GM23338 (cell line): ENCODE data around the gene ZFHX2. TPM values are rescaled to one million over a fixed set of nuclear protein-coding genes. Genes with fewer than 3 reads are reported as not detected.
A peak's percentile ranks its signal among the peaks of the same experiment; 100 is the strongest.

Source experiments
- ATAC-seq: fragments of 200-7000 bp; cut with Tn5 transposase; 3 replicates; pipeline ENCODE4 v1.9.1; 2020
- DNase-seq: peaks from one replicate; pipeline ENCODE4 v3.0.0-alpha.2; 2015; ENCODE audit warnings: low spot score
- H2AFZ ChIP-seq: fragments of 200-600 bp; sonication (generic); 2 replicates; pipeline ENCODE4 v1.8.0; 2016; ENCODE audit warnings: antibody characterized with exemption, mild to moderate bottlenecking, moderate library complexity
- H3F3A ChIP-seq: fragments of 200-600 bp; sonication (generic); replicated peaks from 2 replicates; pipeline ENCODE4 v1.8.0; 2017; ENCODE audit warnings: antibody characterized with exemption, mixed run types, low read depth
- H3K27ac ChIP-seq: fragments of 200-600 bp; sonication (generic); 2 replicates; pipeline ENCODE4 v1.6.1; 2016; ENCODE audit warnings: low read depth
- H3K27me3 ChIP-seq: fragments of 200-600 bp; sonication (generic); 2 replicates; pipeline ENCODE4 v1.8.0; 2016; ENCODE audit warnings: mild to moderate bottlenecking, mixed run types, moderate library complexity; ENCODE audit not compliant: insufficient read depth
- H3K36me3 ChIP-seq: fragments of 200-600 bp; sonication (generic); 2 replicates; pipeline ENCODE4 v1.8.0; 2016; ENCODE audit warnings: mild to moderate bottlenecking; ENCODE audit not compliant: insufficient read depth
- H3K4me1 ChIP-seq: fragments of 200-600 bp; sonication (generic); 2 replicates; pipeline ENCODE4 v1.8.0; 2016; ENCODE audit warnings: mild to moderate bottlenecking, moderate library complexity; ENCODE audit not compliant: insufficient read depth
- H3K4me2 ChIP-seq: fragments of 200-600 bp; sonication (generic); 2 replicates; pipeline ENCODE4 v1.7.1; 2017; ENCODE audit warnings: mixed run types
- H3K4me3 ChIP-seq: fragments of 200-600 bp; sonication (generic); 2 replicates; pipeline ENCODE4 v1.6.1; 2016; ENCODE audit warnings: mixed run types
- H3K79me2 ChIP-seq: fragments of 200-600 bp; sonication (generic); replicated peaks from 2 replicates; pipeline ENCODE4 v1.8.0; 2017; ENCODE audit warnings: mild to moderate bottlenecking; ENCODE audit not compliant: insufficient read depth
- H3K9me2 ChIP-seq: fragments of 200-600 bp; sonication (generic); 2 replicates; pipeline ENCODE4 v1.8.0; 2017; ENCODE audit not compliant: insufficient read depth
- H4K20me1 ChIP-seq: fragments of 200-600 bp; sonication (generic); replicated peaks from 2 replicates; pipeline ENCODE4 v1.8.0; 2017; ENCODE audit warnings: mild to moderate bottlenecking; ENCODE audit not compliant: insufficient read depth
- H3K27ac Mint-ChIP-seq: 2 replicates; pipeline ENCODE4 v1.8.0; 2020; ENCODE audit warnings: inconsistent platforms, mild to moderate bottlenecking, moderate library complexity, mixed read lengths
- H3K27me3 Mint-ChIP-seq: 3 replicates; pipeline ENCODE4 v1.8.0; 2022; ENCODE audit warnings: low read depth, mild to moderate bottlenecking, moderate library complexity, mixed read lengths, inconsistent platforms; ENCODE audit not compliant: insufficient read depth, poor library complexity
- H3K36me3 Mint-ChIP-seq: 3 replicates; pipeline ENCODE4 v1.8.0; 2021; ENCODE audit warnings: low read depth, mild to moderate bottlenecking, inconsistent platforms, moderate library complexity, mixed read lengths
- H3K4me1 Mint-ChIP-seq: 3 replicates; pipeline ENCODE4 v1.8.0; 2020; ENCODE audit warnings: mild to moderate bottlenecking, inconsistent platforms, mixed read lengths
- H3K4me3 Mint-ChIP-seq: 3 replicates; pipeline ENCODE4 v1.8.0; 2021; ENCODE audit warnings: moderate library complexity, mild to moderate bottlenecking, inconsistent platforms, mixed read lengths
- H3K9me3 Mint-ChIP-seq: 3 replicates; pipeline ENCODE4 v1.8.0; 2020; ENCODE audit warnings: moderate library complexity, mild to moderate bottlenecking, inconsistent platforms, mixed read lengths
- CREB1 ChIP-seq: fragments of 250-450 bp; sonication (Bioruptor Pico); IDR thresholded peaks from 2 replicates; pipeline ENCODE4 v1.5.0; 2020; ENCODE audit warnings: low read depth, mild to moderate bottlenecking, moderate library complexity
- ETS1 ChIP-seq: IDR thresholded peaks from 2 replicates; pipeline ENCODE4 v1.6.1; 2016; ENCODE audit warnings: antibody characterized with exemption
- EZH2phosphoT487 ChIP-seq: fragments of 200-600 bp; sonication (generic); IDR thresholded peaks from one replicate; pipeline ENCODE4 v1.8.1; 2018; ENCODE audit warnings: antibody characterized with exemption; ENCODE audit not compliant: unreplicated experiment
- JUNB ChIP-seq: IDR thresholded peaks from one replicate; pipeline ENCODE4 v1.6.1; 2016; ENCODE audit warnings: antibody characterized with exemption; ENCODE audit not compliant: unreplicated experiment
- NANOG ChIP-seq: IDR thresholded peaks from 2 replicates; pipeline ENCODE4 v1.6.1; 2016; ENCODE audit warnings: antibody characterized with exemption, borderline replicate concordance
- STAT1 ChIP-seq: IDR thresholded peaks from one replicate; pipeline ENCODE4 v1.6.1; 2016; ENCODE audit warnings: antibody characterized with exemption; ENCODE audit not compliant: unreplicated experiment
- ZNF331 ChIP-seq: fragments of 250-450 bp; sonication (Bioruptor Pico); IDR thresholded peaks from 2 replicates; pipeline ENCODE4 v1.5.0; 2020; ENCODE audit warnings: low read depth, mild to moderate bottlenecking, moderate library complexity
- ZNF462 ChIP-seq: fragments of 250-450 bp; sonication (Bioruptor Pico); IDR thresholded peaks from 2 replicates; pipeline ENCODE4 v1.5.0; 2020; ENCODE audit warnings: mild to moderate bottlenecking, moderate library complexity
- polyA plus RNA-seq: library from polyadenylated mRNA; unstranded; fragments of >200 nt; fragmentation: Nextera tagmentation; extraction: Ambion mirVana; gene quantifications from 2 replicates; pipeline ENCODE4 v1.2.1, GENCODE V29; 2016
- total RNA-seq: library from RNA; depleted of rRNA; stranded (reverse); fragments of >200 nt; shearing (Covaris generic); gene quantifications from 2 replicates; pipeline ENCODE4 v1.2.3, GENCODE V29; 2014
- TF ChIP-seq, protein P1 (sequence below), 2 experiments: fragments of 200-600 bp in 1 of 2; sonication (generic) in 1 of 2; conservative IDR thresholded peaks; 2 replicates each; pipeline versions ENCODE4 v1.5.1 to v1.6.1; 2016 to 2017; ENCODE audit warnings: antibody characterized with exemption in 2 of 2, low read depth in 2 of 2, mild to moderate bottlenecking in 2 of 2, moderate library complexity in 1 of 2

ZFHX2 gene
- total and polyA plus RNA-seq, 2 experiments from 2014 or later = 11.6 to 18.5 TPM

- TF ChIP-seq ETS1 (no peak), NANOG (no peak), CREB1 (CRISPR knock-in tag) (peak; percentile 77)
- TF ChIP-seq, protein P1, sequence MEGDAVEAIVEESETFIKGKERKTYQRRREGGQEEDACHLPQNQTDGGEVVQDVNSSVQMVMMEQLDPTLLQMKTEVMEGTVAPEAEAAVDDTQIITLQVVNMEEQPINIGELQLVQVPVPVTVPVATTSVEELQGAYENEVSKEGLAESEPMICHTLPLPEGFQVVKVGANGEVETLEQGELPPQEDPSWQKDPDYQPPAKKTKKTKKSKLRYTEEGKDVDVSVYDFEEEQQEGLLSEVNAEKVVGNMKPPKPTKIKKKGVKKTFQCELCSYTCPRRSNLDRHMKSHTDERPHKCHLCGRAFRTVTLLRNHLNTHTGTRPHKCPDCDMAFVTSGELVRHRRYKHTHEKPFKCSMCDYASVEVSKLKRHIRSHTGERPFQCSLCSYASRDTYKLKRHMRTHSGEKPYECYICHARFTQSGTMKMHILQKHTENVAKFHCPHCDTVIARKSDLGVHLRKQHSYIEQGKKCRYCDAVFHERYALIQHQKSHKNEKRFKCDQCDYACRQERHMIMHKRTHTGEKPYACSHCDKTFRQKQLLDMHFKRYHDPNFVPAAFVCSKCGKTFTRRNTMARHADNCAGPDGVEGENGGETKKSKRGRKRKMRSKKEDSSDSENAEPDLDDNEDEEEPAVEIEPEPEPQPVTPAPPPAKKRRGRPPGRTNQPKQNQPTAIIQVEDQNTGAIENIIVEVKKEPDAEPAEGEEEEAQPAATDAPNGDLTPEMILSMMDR (conservative IDR thresholded peaks at IDR 0.05; ENCODE audit: low read depth in 2 of 2) = no peak
Observed at GRCh38 chr14:23548351-23549318, 2.9 kb downstream of the ZFHX2 start (continued).

GRCh38 chr14:23547924-23548323, 3.6 kb downstream of the ZFHX2 start:
- no peaks in the 10 kb centered on the region for H3K9me2 ChIP-seq
- 0 out of 2 replicates have a peak, but pooled peaks cover 10% of the 10 kb centered on the region for H3F3A ChIP-seq
- peaks cover 70% of the 10 kb centered on the region for H3K4me1 ChIP-seq
- no peak overlapping the region for H3K27ac Mint-ChIP-seq
- H3K36me3 Mint-ChIP-seq = peaks cover 26% of the 10 kb centered on the region
- peak overlapping the region; percentile 100; the same call in 1 of the 2 replicates for H3K4me3 ChIP-seq
- H3K27ac ChIP-seq = peak overlapping the region; percentile 90
- no peak for DNase-seq
- no peak overlapping the region for H2AFZ ChIP-seq
- H3K27me3 Mint-ChIP-seq = peaks cover 7% of the 10 kb centered on the region
- H3K4me1 Mint-ChIP-seq = peaks cover 12% of the 10 kb centered on the region
- ATAC-seq = no peak
- no peaks in the 10 kb centered on the region; the same call in 2 of the 3 replicates for H3K9me3 Mint-ChIP-seq
- H3K36me3 ChIP-seq = no peaks in the 10 kb centered on the region
- H4K20me1 ChIP-seq = no peaks in the 10 kb centered on the region
- H3K4me2 ChIP-seq = peak overlapping the region; percentile 100
- H3K4me3 Mint-ChIP-seq = no peak overlapping the region
- H3K79me2 ChIP-seq = peaks cover 65% of the 10 kb centered on the region
- no peaks in the 10 kb centered on the region for H3K27me3 ChIP-seq
- no peak for TF ChIP-seq JUNB
- TF ChIP-seq ETS1 = no peak
- no peak for TF ChIP-seq ZNF462 (CRISPR knock-in tag)
- no peak for TF ChIP-seq NANOG
- TF ChIP-seq, protein P1 (conservative IDR thresholded peaks at IDR 0.05; ENCODE audit: low read depth in 2 of 2) = no peak
- TF ChIP-seq CREB1 (CRISPR knock-in tag) = no peak
- no peak for TF ChIP-seq EZH2phosphoT487
- no peak for TF ChIP-seq ZNF331 (CRISPR knock-in tag)
- TF ChIP-seq STAT1 = no peak
